Renal cortex interstitium (tissue), 11 donors: Measurements from ENCODE around the gene ZNF775. TPM values are rescaled to one million over a fixed set of nuclear protein-coding genes. Genes with fewer than 3 reads are reported as not detected.

Source experiments
- DNase-seq, 11 donors: peaks; one replicate each; pipeline ENCODE4 v3.0.0-alpha.2; 2013; ENCODE audit warnings: low read depth in 9 of 11, low spot score in 4 of 11; ENCODE audit errors: extremely low read depth in 1 of 11
- polyA plus RNA-seq, 3 donors: library from polyadenylated mRNA; unstranded; fragments of 120-200 nt; gene quantifications; one replicate each; pipeline ENCODE4 v1.2.1, GENCODE V29; 2013; ENCODE audit not compliant: insufficient read length in 3 of 3

ZNF775 gene
- polyA plus RNA-seq, 3 donors = 3.8 to 7.0 (median 7.0) TPM

GRCh38 chr7:150420242-150420641 is 41.1 kb downstream of the ZNF775 start:
- DNase-seq = no peak

GRCh38 chr7:150420987-150421674 is 42.0 kb downstream of the ZNF775 start:
- peak in 6 of 11 donors; percentile 70 to 84 (median 78) for DNase-seq

GRCh38 chr7:150421831-150422230 is 42.7 kb downstream of the ZNF775 start:
- DNase-seq = no peak

GRCh38 chr7:150425670-150426069 is 46.5 kb downstream of the ZNF775 start:
- no peak for DNase-seq

- DNase-seq = peak in 1 of 11 donors; percentile 62
These were observed 49.7 kb downstream of the ZNF775 start for GRCh38 chr7:150428671-150429451.

GRCh38 chr7:150429699-150430098 is 50.6 kb downstream of the ZNF775 start:
- DNase-seq = no peak

GRCh38 chr7:150430465-150431085 is 51.4 kb downstream of the ZNF775 start:
- no peak for DNase-seq

- DNase-seq = no peak
These were observed 52.9 kb downstream of the ZNF775 start for GRCh38 chr7:150431839-150432658.

- DNase-seq = no peak
These were observed 54.1 kb downstream of the ZNF775 start for GRCh38 chr7:150432915-150433892.

- DNase-seq = no peak
These were observed 55.1 kb downstream of the ZNF775 start for GRCh38 chr7:150434240-150434639.

- DNase-seq = no peak
These were observed 55.9 kb downstream of the ZNF775 start for GRCh38 chr7:150435047-150435389.

- DNase-seq = no peak
These were observed 56.4 kb downstream of the ZNF775 start for GRCh38 chr7:150435390-150436073.

GRCh38 chr7:150439967-150440366 is 60.8 kb downstream of the ZNF775 start:
- no peak for DNase-seq

- no peak for DNase-seq
These were observed 62.4 kb downstream of the ZNF775 start for GRCh38 chr7:150441524-150441923.

GRCh38 chr7:150442811-150443210 is 63.7 kb downstream of the ZNF775 start:
- DNase-seq = no peak

GRCh38 chr7:150443793-150444540 is 64.8 kb downstream of the ZNF775 start:
- DNase-seq = no peak
